ENCODE measurements around the gene HGFAC.
"Not testable (repeated sequence)": the region's sequence is repeated elsewhere in the genome, so short reads cannot be mapped to it uniquely, and the experiment has no call there.

HGFAC gene

DNA sequence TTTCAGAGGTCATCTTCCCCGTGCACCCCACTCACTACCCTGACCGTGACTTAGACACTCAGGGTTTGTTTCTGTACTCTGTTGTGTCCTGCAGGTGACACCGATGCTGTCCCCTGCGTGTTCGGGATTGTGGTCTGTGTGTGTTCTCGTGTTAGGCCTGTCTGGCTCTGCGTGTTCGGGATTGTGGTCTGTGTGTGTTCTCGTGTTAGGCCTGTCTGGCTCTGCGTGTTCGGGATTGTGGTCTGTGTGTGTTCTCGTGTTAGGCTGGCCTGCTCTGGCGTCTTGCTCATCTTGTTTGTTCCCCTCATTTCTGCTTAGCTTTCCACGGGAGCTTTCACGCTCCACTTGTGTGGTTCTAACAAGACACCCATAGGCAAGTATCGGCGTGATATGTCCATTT lies 30.6 kb upstream of the HGFAC start:
- DNase-seq (ENCODE audit: low read depth, low spot score) = not testable (repeated sequence)

- DNase-seq (ENCODE audit: low read depth, low spot score) = no peak
Observed at GRCh38 chr4:3411676-3412075, 30.1 kb upstream of the HGFAC start.

DNA sequence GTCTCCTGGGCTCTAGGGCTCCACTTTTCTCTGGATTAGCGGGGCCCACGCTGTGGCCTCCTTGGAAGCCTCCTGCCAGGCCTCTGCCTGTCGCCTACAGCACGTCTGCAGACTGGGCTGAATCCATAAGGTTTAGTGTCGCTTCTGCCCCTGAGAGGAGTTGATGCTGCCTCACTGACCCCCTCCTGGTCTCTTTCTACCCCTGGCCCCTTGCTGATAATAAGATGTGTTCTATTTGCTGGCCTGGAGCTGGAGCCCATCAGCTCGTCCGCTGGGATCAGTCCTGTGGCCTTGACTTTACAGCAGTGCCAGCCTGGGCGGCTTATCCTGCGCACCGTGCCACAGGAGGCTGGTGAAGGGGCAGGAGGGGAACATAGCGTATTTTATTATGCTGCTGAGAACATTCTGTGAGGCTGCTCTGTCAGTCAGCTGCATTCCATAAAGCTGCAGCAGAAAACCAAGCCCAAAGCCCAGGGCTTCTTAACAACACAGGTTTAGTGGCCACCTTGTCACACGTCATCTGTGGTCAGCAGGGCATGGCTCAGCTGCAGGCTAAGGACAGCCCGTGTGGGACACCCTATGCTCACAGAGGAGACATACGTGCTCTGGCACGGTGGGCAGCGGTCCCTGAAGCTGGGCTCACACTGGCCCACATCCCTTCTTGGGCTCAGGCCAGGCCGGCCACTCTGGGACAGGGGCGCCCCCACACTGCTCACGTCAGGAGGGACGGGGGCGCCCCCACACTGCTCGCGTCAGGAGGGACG lies 29.3 kb upstream of the HGFAC start:
- no peak for DNase-seq (ENCODE audit: low read depth, low spot score)

DNA sequence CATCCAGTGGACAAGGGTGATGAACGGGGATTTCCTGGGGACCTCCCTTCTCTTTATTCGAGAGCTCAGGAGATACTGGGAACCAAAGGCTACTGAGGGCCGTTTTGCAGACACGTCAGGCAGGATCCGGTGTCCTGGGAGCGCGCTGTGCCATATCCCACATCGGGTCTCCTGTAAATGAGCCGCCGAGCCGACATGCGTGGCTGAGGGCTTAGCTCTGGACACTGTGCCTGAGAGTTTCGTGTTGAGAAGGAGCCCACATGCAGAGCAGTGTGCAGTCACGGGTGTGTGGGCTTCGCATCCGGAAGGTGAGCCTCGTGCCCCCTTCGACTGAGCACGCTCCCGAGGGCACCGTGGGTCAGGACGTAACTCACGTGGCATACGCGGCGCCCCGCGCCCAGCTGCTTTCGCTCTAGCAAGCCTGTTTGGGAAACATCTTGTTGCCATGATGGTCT lies 28.5 kb upstream of the HGFAC start:
- DNase-seq (ENCODE audit: low read depth, low spot score) = no peak

GRCh38 chr4:3413675-3414420 lies 27.9 kb upstream of the HGFAC start:
- no peak for DNase-seq (ENCODE audit: low read depth, low spot score)

DNA sequence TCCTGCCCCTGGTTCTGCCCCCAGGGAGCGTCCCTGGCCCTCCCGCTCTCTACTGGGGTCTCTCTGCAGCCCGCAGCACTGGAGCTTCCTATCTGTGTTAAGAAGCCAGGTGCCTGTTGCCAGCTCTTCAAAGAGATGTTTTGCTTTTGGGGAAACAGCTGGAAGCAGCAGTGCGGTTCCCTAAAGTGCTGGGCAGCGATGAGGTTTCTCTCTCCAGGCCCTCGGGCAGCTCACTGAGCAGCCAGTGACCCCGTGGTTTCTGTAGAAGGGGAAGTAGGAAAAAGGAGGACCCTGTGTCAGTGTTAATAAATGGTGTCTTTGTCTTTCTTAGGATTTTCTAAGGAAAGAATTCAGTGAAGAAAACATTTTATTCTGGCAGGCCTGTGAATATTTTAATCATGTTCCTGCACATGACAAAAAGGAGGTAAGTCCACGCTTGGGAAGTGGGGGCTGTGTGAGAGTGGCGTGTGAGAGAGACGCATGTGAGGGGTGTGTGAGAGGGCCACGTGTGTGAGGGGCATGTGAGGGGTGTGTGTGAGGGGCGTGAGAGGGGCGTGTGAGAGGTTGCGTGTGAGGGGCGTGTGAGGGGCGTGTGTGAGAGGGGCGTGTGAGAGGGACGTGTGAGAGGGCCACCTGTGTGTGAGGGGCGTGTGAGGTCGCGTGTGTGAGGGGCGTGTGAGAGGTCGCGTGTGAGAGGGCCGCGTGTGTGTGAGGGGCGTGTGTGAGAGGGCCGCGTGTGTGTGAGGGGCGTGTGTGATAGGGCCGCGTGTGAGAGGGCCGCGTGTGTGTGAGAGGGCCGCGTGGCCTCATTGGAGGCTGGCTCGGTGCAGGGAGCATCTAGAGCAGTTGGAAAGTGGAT lies 27.1 kb upstream of the HGFAC start:
- no peak for DNase-seq (ENCODE audit: low read depth, low spot score)

- DNase-seq (ENCODE audit: low read depth, low spot score) = no peak
Observed at GRCh38 chr4:3415471-3416141, 26.2 kb upstream of the HGFAC start.

DNA sequence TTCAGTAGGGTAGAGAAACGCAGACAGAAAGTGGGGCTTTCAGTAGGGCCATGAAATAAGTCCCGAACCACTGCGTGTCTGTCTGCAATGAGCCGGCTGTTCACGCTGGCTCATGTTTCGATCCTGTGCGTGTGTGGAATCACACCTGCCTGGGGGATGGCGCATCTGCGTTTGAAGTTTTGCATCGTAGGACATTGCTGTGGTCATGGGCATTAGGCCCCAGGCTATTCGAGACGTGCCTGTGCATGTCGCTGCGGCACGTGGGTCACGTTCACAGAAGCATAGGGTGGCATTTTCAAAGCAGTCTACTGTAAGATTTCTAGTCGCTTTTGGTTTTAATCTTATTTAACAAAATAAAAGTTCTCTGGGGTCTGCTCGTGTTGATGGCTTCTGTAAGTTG lies 25.5 kb upstream of the HGFAC start:
- DNase-seq (ENCODE audit: low read depth, low spot score) = no peak

DNA sequence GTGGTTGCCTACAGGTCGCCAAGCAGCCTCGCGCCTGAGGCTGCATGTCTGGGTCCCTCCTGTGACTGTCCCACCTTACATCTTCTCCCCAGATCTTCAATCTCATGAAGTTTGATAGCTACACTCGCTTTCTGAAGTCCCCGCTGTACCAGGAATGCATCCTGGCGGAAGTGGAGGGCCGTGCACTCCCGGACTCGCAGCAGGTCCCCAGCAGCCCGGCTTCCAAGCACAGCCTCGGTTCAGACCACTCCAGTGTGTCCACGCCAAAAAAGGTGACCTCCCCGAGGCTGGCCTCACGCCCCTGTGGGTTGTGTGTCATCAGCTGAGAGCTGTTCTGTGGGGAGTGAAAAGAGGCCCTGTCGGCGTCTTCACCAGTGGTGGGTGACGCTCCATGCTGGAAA lies 24.9 kb upstream of the HGFAC start:
- no peak for DNase-seq (ENCODE audit: low read depth, low spot score)

DNA sequence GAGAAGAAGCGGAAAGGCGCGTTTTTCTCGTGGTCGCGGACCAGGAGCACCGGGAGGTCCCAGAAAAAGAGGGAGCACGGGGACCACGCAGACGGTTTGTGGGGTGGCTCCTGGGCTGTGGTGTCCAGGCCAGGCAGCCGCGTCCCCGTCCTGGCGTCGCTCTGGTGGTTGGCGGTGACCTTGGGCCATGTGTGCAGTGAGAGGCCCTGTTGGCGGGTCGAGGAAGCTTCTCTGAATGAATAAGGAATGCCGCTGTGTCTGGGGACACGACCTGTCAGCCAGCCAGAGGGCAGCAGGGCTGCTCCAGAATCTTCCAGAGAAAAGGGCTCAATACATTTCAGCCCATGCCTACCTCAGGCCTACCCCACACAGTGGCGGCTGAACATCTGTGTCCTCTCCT lies 24.3 kb upstream of the HGFAC start:
- no peak for DNase-seq (ENCODE audit: low read depth, low spot score)

- DNase-seq (ENCODE audit: low read depth, low spot score) = no peak
Observed at GRCh38 chr4:3418029-3418762, 23.6 kb upstream of the HGFAC start.

GRCh38 chr4:3419836-3420605 lies 21.7 kb upstream of the HGFAC start:
- DNase-seq (ENCODE audit: low read depth, low spot score) = no peak

- DNase-seq (ENCODE audit: low read depth, low spot score) = no peak
Observed at GRCh38 chr4:3420606-3420955, 21.2 kb upstream of the HGFAC start.

- DNase-seq (ENCODE audit: low read depth, low spot score) = no peak
Observed at GRCh38 chr4:3420956-3421355, 20.8 kb upstream of the HGFAC start.

DNA sequence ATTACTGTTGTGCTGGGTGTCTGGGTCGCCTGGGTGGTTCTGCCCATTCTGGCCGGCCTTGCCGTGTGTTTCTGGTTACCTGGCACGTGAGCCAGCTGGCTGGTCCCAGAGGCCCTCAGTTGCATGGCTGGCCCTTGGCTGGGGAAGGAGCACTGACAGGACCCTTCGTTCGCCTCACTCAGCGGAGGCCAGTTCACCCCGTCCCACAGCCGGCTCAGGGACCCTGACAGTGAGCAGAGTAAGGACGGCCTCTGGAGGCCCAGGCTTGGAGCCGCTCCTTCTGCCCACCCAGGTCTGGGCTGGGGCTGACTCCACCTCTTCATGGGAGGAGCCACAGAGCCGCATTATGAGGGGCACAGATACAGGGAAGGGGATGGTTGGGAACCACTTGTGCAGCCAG lies 20.3 kb upstream of the HGFAC start:
- DNase-seq (ENCODE audit: low read depth, low spot score) = no peak

DNA sequence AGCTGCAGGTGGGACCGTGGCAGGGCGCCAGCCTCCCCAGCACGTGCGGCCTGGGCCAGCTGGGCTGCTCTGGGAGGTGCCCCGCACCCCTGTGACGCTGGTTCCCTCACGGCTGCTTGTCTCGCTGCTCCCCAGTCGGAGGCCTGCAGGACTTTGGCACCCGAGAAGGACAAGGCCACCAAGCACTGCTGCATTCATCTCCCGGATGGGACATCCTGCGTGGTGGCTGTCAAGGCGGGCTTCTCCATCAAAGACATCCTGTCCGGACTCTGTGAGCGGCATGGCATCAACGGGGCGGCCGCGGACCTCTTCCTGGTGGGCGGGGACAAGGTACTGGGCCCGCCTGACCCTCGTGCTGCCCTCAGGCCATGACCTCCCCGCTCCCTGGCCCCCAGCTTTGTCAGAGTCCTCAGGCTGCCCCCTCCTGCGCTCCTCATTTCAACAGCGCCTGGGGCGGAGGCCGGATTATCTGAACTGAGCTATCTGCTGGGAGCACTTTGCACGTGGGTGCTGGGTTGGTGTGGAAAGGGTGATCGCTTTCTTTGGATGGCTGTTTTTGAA lies 19.4 kb upstream of the HGFAC start:
- DNase-seq (ENCODE audit: low read depth, low spot score) = no peak

GRCh38 chr4:3422808-3423297 lies 18.9 kb upstream of the HGFAC start:
- DNase-seq (ENCODE audit: low read depth, low spot score) = no peak

DNA sequence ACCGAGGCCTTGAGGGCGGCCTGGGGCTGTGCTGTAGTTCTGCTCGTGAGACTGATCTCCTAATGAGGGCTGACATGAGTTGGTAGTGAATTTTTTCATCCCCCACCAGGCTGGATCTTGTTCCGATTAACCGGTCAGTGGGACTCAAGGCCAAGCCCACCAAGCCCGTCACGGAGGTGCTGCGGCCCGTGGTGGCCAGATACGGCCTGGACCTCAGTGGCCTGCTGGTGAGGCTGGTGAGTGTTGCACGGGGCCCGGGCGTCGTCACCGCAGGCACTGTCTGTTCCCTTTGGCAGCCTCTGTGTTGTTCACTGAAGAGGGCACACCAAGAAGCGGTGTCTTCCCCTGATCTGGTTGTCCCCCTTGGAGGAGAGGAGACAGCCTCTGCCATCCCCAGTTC lies 18.4 kb upstream of the HGFAC start:
- DNase-seq (ENCODE audit: low read depth, low spot score) = no peak

DNA sequence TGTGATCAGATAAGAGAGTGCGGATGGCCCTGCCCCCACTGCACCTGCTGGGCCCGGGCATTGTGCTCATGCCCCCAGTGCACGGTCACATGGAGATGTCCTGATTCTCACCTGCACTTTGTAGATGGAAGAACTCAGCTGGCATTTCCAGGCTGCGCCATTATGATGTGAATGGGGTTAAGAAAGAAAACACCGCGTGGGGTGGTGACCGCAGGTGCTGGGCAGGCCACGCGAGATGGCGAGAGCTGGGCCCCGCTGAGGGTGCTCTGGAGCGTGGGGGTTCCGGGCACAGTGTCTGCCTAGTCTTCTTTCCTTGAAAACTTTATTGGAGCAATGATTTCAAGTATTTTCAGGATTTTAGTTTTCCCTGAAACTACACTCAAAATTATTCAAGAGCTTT lies 17.8 kb upstream of the HGFAC start:
- DNase-seq (ENCODE audit: low read depth, low spot score) = no peak

All from activated CD4-positive, CD25-positive, alpha-beta regulatory T cell treated with anti-CD3 and anti-CD28 coated beads, Interleukin-2, amount 50 U/mL, for 16 hours (primary cell).